ENCODE results near the gene PPP1R14B. TPM values are rescaled to one million over a fixed set of nuclear protein-coding genes. Genes with fewer than 3 reads are reported as not detected.

The PPP1R14B gene
- total RNA-seq, 4 donors from 2014 or later = 78.7 to 101 (median 99.0) TPM

- TF ChIP-seq CTCF (IDR thresholded peaks at IDR 0.05) (no peak), POLR2A (IDR thresholded peaks at IDR 0.05) (no peak)
- peak overlapping the region in 1 of 4 donors; percentile 17 for H3K27ac ChIP-seq
- no peak for DNase-seq
Observed at GRCh38 chr11:64232182-64232966, 14.4 kb downstream of the PPP1R14B start.

GRCh38 chr11:64231546-64231945, 15.2 kb downstream of the PPP1R14B start:
- no peak for DNase-seq
- H3K4me1 ChIP-seq = peaks cover 0 to 67% (median 29%) of the 10 kb centered on the region in 4 donors
- H3K9me3 ChIP-seq = no peaks in the 10 kb centered on the region
- peak overlapping the region in 1 of 4 donors; percentile 91 for H3K27ac ChIP-seq
- H3K4me3 ChIP-seq = peak overlapping the region in 1 of 4 donors; percentile 89
- no peaks in the 10 kb centered on the region for H3K36me3 ChIP-seq
- H3K27me3 ChIP-seq = no peaks in the 10 kb centered on the region
- TF ChIP-seq CTCF (IDR thresholded peaks at IDR 0.05) (no peak), POLR2A (IDR thresholded peaks at IDR 0.05) (no peak)

More at GRCh38 chr11:64232182-64232966, 14.4 kb downstream of the PPP1R14B start:
- Histone ChIP-seq H3K9me3 (no peaks in the 10 kb centered on the region), H3K4me1 (peaks cover 0 to 63% (median 27%) of the 10 kb centered on the region in 4 donors), H3K27me3 (no peaks in the 10 kb centered on the region), H3K4me3 (no peak overlapping the region), H3K36me3 (peaks cover 0 to 3% (median 0%) of the 10 kb centered on the region in 3 donors)

GRCh38 chr11:64230985-64231365, 15.8 kb downstream of the PPP1R14B start:
- H3K9me3 ChIP-seq = no peaks in the 10 kb centered on the region
- peak overlapping the region; percentile 90 to 94 (median 92) for H3K27ac ChIP-seq
- no peak for DNase-seq
- no peaks in the 10 kb centered on the region for H3K27me3 ChIP-seq
- peak overlapping the region; percentile 54 to 89 (median 74) for H3K4me3 ChIP-seq
- peaks cover 0 to 62% (median 29%) of the 10 kb centered on the region in 4 donors for H3K4me1 ChIP-seq
- TF ChIP-seq POLR2A (IDR thresholded peaks at IDR 0.05) (no peak), CTCF (IDR thresholded peaks at IDR 0.05) (no peak)
- H3K36me3 ChIP-seq = no peaks in the 10 kb centered on the region

GRCh38 chr11:64230171-64230984, 16.4 kb downstream of the PPP1R14B start, which contains the start of gene DNAJC4:
DNAJC4 (plus strand) TSS chr11:64230548; CDS start chr11:64230855, 307 bp downstream.
- peak within 1 kb of the TSS; percentile 54 to 89 (median 74) for H3K4me3 ChIP-seq
- H3K9me3 ChIP-seq = no peaks in the 10 kb centered on the region
- H3K27me3 ChIP-seq = no peaks in the 10 kb centered on the region
- no peak for TF ChIP-seq CTCF (IDR thresholded peaks at IDR 0.05)
- TF ChIP-seq POLR2A (IDR thresholded peaks at IDR 0.05) = peak in 1 of 2 donors; percentile 52
- peaks cover 0 to 59% (median 25%) of the 10 kb centered on the region in 4 donors for H3K4me1 ChIP-seq
- peak; percentile 95 to 99 (median 98) for DNase-seq
- H3K36me3 ChIP-seq = no peaks in the 10 kb centered on the region
- peak within 1 kb of the TSS; percentile 90 to 94 (median 92) for H3K27ac ChIP-seq

- no peak for TF ChIP-seq CTCF (IDR thresholded peaks at IDR 0.05)
- TF ChIP-seq POLR2A (IDR thresholded peaks at IDR 0.05) = no peak
- Histone ChIP-seq H3K36me3 (no peaks in the 10 kb centered on the region), H3K4me1 (peaks cover 0 to 60% (median 22%) of the 10 kb centered on the region in 4 donors), H3K9me3 (no peaks in the 10 kb centered on the region), H3K4me3 (peak overlapping the region; percentile 54 to 89 (median 74)), H3K27me3 (no peaks in the 10 kb centered on the region), H3K27ac (peak overlapping the region; percentile 90 to 94 (median 92))
- no peak for DNase-seq
Observed at GRCh38 chr11:64229744-64230170, 17.0 kb downstream of the PPP1R14B start.

All from Peyer's patch (tissue), 4 donors.